ENCODE data around the gene ARHGAP29.

The ARHGAP29 gene

DNA sequence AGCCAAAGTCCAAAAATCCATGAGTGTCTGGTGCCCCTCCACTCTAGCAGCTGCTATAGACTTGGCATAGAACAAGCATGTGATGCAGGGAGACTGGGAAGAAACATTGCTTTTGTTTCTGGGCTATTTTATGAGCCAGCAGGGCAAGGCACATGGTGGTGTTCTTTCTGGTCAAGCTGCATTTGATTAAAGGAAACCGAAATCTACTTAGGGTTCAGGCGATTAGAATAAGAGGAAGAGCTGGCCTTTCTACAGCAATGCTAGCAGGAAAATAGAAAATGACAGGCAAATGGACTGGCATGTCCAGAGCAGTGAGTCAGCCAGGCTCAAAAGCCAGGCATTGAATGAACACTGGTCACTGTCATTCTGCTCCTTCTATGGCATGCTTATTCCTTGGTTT is 28.5 kb upstream of the ARHGAP29 start:
- in situ Hi-C loops (cut with HindIII; ENCODE audit: low pct_ligation_motif_present, low pct_unique_long_range_greater_than_20kb, low sequenced_read_pairs), result no loop called here
- DNase-seq, result no peak

- in situ Hi-C loops (cut with HindIII; ENCODE audit: low pct_ligation_motif_present, low pct_unique_long_range_greater_than_20kb, low sequenced_read_pairs), result no loop called here
- DNase-seq, result peak; percentile 23
Measured at GRCh38 chr1:94265011-94265422, 27.6 kb upstream of the ARHGAP29 start.

DNA sequence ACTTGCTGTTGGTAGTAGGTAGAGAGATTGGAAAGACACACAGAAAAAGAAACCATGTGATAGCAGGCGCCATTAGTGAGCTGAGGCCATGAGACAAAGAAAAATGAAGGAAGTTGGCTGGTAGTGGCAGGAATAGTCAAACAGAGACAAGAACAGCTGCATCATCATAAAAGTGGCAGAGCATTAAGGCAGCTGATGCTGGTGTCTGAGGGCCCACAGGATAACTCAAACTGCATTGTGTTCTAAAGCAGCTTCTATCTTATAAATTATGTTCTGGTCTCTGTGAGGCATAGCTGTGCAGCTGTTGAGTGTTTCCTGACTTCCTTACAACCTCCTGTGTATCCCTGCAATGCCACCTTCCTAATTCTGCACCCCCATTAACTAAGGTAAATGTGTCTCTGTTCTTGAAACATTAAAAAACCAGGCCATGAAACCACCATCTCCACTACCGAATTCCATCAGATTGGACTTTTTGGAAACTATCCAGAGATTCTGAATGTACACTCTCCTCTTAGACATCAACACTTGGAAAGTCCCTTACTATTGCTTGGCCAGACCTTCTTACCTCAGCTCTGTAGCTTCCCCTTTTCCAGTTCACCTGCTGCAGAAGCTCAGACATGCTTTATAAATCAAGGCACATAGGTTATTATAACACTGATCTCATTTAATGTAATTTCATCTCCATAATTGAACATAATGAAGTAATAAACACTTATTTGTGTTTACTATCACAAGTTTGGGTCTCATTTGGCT is 23.4 kb upstream of the ARHGAP29 start:
- DNase-seq, result no peak
- in situ Hi-C loops (cut with HindIII; ENCODE audit: low pct_ligation_motif_present, low pct_unique_long_range_greater_than_20kb, low sequenced_read_pairs), result no loop called here

DNA sequence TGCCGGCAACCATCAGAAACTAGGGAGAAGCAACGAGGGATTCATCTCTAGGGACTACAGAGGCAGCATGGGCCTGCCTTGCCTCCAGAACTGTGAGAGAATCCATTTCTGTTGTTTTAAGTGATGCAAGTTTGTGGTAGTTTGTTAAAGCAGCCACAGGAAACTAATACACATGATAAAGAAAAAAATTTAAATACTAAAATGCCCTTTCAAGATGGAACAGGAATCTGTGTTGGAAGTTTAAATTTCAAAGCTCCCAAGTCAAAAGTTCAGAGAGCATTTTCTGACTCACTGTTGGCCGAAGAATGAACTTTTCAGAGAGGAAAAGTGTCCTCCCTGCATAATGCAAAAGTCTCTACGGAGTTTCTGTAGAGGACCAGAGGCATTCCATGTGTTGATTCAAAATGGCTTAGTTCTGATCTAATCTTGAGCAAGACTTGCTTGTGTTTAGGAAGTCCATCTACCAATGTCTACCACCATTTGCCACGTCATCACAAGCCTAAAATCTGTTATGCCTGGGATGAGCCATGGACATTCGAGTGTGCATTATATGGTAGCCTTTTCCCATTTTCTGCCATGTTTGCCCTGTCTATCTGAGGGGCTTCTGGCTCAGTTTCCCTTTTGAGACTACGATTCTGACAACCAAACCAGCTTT is 22.4 kb upstream of the ARHGAP29 start:
- in situ Hi-C loops (cut with HindIII; ENCODE audit: low pct_ligation_motif_present, low pct_unique_long_range_greater_than_20kb, low sequenced_read_pairs), result no loop called here

DNA sequence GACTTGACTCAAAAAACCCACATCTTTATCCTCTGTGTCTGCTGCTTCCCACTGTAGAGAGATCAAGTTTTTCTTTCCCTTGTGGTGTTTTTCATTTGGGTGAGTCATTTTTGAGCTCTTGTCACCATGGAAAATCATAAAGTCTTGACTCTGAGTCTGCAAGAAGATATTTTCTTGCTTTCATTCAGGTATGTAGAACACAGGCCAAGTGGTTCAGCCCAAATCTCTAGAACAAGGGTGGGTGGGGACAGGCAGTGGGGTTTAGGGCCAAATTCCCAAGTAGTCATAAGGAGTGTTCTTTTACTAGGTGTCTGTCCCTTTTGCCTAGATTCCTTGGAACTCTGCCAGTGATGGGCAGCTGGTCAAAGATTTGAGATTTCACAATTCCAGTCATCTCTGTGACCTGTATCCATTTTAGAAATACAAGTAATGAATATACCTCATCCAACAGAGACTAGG is 21.5 kb upstream of the ARHGAP29 start:
- in situ Hi-C loops (cut with HindIII; ENCODE audit: low pct_ligation_motif_present, low pct_unique_long_range_greater_than_20kb, low sequenced_read_pairs), result no loop called here
- DNase-seq, result peak; percentile 51

More for the DNA sequence above, 22.4 kb upstream of the ARHGAP29 start:
- no peak for DNase-seq

DNA sequence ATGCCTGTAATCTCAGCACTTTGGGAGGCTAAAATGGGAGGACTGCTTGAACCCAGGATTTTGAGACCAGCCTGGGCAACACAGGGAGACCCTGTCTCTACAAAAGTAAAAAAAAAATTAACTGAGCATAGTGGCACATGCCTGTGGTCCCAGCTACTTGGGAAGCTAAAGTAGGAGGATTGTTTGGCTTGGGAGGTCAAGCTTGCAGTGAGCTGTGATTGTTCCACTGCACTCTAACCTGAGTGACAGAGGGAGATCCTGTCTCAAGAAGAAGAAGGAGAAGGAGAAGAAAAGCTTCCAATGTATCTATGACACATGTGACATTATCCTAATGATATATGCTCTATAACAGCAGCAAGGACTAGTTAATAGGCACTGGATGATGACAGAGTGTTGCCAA is 20.1 kb upstream of the ARHGAP29 start:
- in situ Hi-C loops (cut with HindIII; ENCODE audit: low pct_ligation_motif_present, low pct_unique_long_range_greater_than_20kb, low sequenced_read_pairs), result no loop called here
- DNase-seq, result no peak

GRCh38 chr1:94255476-94255875 is 18.1 kb upstream of the ARHGAP29 start:
- in situ Hi-C loops (cut with HindIII; ENCODE audit: low pct_ligation_motif_present, low pct_unique_long_range_greater_than_20kb, low sequenced_read_pairs), result no loop called here
- no peak for DNase-seq

DNA sequence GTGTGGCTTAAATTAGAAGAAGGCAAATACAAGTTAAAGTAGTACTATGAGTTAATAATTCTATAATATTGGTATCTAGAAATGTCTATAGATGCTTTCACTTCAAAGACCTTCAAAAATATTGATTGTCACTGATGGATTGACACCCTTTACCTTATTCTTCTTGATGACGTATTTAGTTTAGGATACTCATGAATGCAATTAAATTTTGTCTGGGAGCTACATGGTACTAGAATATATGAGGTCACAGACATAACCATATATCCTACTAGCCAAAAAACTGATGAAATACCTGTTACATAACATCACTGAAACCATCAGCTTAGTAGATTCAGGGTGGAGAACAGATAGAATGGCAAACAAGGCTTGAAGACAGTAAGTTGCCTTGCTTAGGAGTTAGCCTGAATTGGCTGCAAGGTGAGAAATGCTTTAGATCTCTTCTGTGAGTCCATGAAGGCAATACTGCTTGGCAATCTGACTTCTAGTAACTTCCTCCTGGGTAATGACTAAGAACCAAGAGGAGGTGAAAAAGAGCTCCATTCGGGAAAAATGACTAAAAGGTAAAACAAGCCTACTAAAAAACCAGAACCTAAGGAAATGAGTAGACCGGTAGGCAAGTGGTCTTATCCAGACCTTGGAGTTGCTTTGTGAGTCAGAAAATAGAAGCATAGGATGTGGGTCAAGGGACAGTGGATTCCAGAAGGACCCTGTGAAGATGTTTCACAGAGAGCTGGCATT is 16.9 kb upstream of the ARHGAP29 start:
- no peak for DNase-seq
- in situ Hi-C loops (cut with HindIII; ENCODE audit: low pct_ligation_motif_present, low pct_unique_long_range_greater_than_20kb, low sequenced_read_pairs), result no loop called here

DNA sequence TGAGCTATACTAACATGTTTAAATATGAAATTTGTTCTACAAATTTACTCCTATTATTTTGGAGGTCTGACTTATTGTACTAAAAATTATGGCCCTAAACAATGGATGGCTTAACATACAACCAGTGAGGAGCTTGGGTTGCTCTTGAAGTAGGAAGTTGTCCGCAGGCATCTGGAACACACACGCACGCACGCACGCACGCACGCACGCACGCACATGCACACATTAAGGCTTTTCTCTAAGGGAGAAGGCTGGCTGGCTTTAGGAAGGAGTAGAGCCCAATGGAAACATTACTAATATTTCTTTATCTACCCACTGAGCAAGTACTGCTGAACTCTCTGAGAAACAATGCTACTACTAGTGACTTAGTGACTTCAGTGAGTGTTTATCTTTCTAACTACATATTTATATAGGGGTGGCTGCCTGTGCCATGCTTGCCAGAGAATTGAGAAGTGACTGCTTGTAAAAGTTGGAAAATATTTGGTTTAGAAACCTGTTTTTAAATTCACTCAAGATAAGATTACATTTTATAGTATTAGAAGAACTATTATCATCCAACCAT is 16.2 kb upstream of the ARHGAP29 start:
- in situ Hi-C loops (cut with HindIII; ENCODE audit: low pct_ligation_motif_present, low pct_unique_long_range_greater_than_20kb, low sequenced_read_pairs), result no loop called here
- no peak for DNase-seq

DNA sequence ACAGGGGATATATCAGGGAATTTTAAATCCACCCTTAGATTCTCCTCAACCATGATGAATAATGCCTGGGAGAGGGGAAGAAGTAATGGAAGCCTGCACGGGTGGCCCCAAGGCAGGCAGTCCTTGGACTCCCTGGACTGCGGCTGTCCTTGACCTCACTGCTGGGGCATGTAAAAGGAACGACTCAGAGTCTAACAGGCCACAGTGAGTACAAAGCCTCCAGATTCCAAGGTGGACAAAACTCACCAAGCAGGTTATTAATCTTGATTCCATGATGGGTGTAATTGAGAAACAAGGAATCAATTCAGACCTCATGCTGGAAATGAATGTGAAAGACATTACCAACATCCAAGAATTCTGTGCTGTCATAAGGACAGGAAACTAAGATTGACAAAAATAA is 13.0 kb upstream of the ARHGAP29 start:
- in situ Hi-C loops (cut with HindIII; ENCODE audit: low pct_ligation_motif_present, low pct_unique_long_range_greater_than_20kb, low sequenced_read_pairs), result no loop called here
- DNase-seq, result no peak

DNA sequence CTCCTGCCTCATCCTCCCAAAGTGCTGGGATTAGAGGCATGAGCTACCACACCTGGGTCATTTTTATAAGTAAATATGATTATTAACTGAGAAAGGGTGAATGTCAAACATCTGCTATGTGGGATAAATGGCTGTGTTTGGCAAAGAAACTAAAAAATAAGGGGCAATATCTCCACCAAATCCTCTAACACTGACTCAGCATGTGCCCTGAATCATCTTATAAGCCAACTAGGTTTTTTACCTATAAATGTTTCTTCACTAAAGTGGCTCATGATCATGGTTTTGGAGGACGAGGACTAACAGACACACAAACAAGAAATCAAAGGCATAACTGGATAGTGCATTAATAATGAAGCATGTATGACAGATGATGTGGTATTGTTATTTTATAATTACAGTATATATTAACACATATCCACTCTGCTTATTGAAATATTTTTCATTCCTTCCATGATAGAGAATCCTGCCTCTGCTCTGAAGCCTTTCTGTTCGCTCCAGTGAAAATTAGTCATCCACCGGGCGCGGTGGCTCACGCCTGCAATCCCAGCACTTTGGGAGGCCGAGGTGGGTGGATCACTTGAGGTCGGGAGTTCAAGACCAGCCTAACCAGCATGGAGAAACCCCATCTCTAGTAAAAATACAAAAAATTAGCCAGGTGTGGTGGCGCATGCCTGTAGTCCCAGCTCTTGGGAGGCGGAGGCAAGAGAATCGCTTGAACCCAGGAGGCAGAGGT is 11.7 kb upstream of the ARHGAP29 start:
- DNase-seq, result no peak
- in situ Hi-C loops (cut with HindIII; ENCODE audit: low pct_ligation_motif_present, low pct_unique_long_range_greater_than_20kb, low sequenced_read_pairs), result loop anchor here (10.0 kb wide), 1 partner anchor 66 kb away; no protein-coding TSS in a partner anchor

GRCh38 chr1:94247138-94248094 is 10.0 kb upstream of the ARHGAP29 start:
- in situ Hi-C loops (cut with HindIII; ENCODE audit: low pct_ligation_motif_present, low pct_unique_long_range_greater_than_20kb, low sequenced_read_pairs), result loop anchor here (10.0 kb wide), 1 partner anchor 67 kb away; no protein-coding TSS in a partner anchor
- DNase-seq, result peak; percentile 79

DNA sequence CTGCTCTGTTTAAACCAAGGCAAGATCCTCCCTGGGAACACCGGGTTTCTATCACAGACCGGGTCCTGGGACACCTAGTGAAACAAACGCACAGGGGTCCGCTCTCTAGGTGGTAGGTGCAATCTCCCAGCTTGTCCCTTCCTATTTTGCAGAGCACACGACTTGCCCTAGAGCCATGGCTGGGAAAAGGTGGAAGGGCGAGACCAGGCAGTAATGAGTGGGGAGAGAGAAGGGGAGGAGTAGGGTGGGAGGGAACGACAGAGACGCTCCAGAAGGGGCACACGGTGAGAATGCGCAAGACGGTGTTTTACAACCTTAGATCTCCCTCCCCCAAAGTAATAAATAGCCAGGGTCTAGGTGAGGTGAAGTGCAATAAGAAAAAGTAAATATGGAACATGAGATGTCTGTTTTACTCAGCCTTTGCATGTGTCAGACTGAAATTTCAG is 9.3 kb upstream of the ARHGAP29 start:
- in situ Hi-C loops (cut with HindIII; ENCODE audit: low pct_ligation_motif_present, low pct_unique_long_range_greater_than_20kb, low sequenced_read_pairs), result loop anchor here (10.0 kb wide), 1 partner anchor 68 kb away; no protein-coding TSS in a partner anchor
- peak; percentile 30 for DNase-seq

GRCh38 chr1:94245747-94246438 is 8.5 kb upstream of the ARHGAP29 start:
- in situ Hi-C loops (cut with HindIII; ENCODE audit: low pct_ligation_motif_present, low pct_unique_long_range_greater_than_20kb, low sequenced_read_pairs), result loop anchor here (10.0 kb wide), 1 partner anchor 69 kb away; no protein-coding TSS in a partner anchor
- no peak for DNase-seq

DNA sequence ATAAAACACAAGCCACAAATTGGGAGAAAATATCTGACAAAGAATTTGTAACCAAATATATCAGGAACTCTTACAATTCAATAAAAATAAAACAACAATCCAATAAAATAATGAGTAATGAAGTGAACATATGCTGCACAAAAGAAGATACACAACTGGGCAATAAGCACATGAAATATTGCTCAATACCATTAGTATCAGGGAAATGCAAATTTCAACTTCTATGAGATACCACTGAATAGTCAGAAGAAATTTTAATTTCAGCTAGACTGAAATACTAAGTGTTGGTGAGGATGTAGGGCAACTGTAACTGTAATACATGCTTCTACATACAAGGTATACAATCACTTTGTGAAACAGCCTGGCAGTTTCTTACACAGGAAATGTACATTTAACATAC is 7.4 kb upstream of the ARHGAP29 start:
- DNase-seq, result no peak
- in situ Hi-C loops (cut with HindIII; ENCODE audit: low pct_ligation_motif_present, low pct_unique_long_range_greater_than_20kb, low sequenced_read_pairs), result loop anchor here (10.0 kb wide), 1 partner anchor 70 kb away; no protein-coding TSS in a partner anchor

GRCh38 chr1:94243665-94244064 is 6.3 kb upstream of the ARHGAP29 start:
- DNase-seq, result no peak
- in situ Hi-C loops (cut with HindIII; ENCODE audit: low pct_ligation_motif_present, low pct_unique_long_range_greater_than_20kb, low sequenced_read_pairs), result loop anchor here (10.0 kb wide), 1 partner anchor 71 kb away; no protein-coding TSS in a partner anchor

Measured in ACHN (cell line).